Thyroid gland (tissue), 4 donors: Measurements from ENCODE around the gene LRP1-AS. TPM values are rescaled to one million over a fixed set of nuclear protein-coding genes. Genes with fewer than 3 reads are reported as not detected.

Experiments used
- DNase-seq, 2 donors: peaks; one replicate each; pipeline ENCODE4 v3.0.0-alpha.2; 2019
- H3K27ac ChIP-seq, 3 donors: fragments of 200-600 bp; sonication (generic); 1 replicate in 2 of 3; 2 replicates in 1 of 3; pipeline ENCODE4 v1.5.1; 2016 to 2019; ENCODE audit warnings: mild to moderate bottlenecking in 1 of 3, moderate library complexity in 1 of 3
- H3K27me3 ChIP-seq: fragments of 200-600 bp; sonication (generic); one replicate; pipeline ENCODE4 v1.5.1; 2019
- H3K36me3 ChIP-seq, 2 donors: fragments of 200-600 bp; sonication (generic); one replicate each; pipeline ENCODE4 v1.5.1; 2016 to 2019
- H3K4me1 ChIP-seq, 2 donors: fragments of 200-600 bp; sonication (generic); one replicate each; pipeline ENCODE4 v1.5.1; 2017 to 2019
- H3K4me3 ChIP-seq, 3 donors: fragments of 200-600 bp; sonication (generic); replicated peaks in 1 of 3; 1 replicate in 2 of 3; 2 replicates in 1 of 3; pipeline ENCODE4 v1.5.1; 2016; ENCODE audit warnings: mild to moderate bottlenecking in 1 of 3
- H3K9me3 ChIP-seq: fragments of 200-600 bp; sonication (generic); one replicate; pipeline ENCODE4 v1.5.1; 2017
- CTCF ChIP-seq, 6 experiments: fragments of 200-600 bp in 3 of 6; fragments of 450-650 bp in 3 of 6; sonication (generic) in 3 of 6; IDR thresholded peaks; one replicate each; pipeline ENCODE4 v1.5.1; 2016 to 2019; ENCODE audit warnings: antibody characterized with exemption in 6 of 6, mild to moderate bottlenecking in 2 of 6, inconsistent platforms in 1 of 6, moderate library complexity in 1 of 6
- POLR2A ChIP-seq, 2 donors: fragments of 450-650 bp; IDR thresholded peaks; one replicate each; pipeline ENCODE4 v1.6.1; 2017; ENCODE audit warnings: antibody characterized with exemption in 2 of 2, mild to moderate bottlenecking in 2 of 2, moderate library complexity in 1 of 2
- WGBS, 2 donors: methylation state at CpG; one replicate each; pipeline ENCODE4 v1.1.5; 2017; 5-methylcytosine and 5-hydroxymethylcytosine counted together
- intact Hi-C: fragments of 100-400 bp; cut with DNase I; formaldehyde crosslinking; loops from one replicate; pipeline ENCODE4 v1.15.1; 2023
- total RNA-seq, 4 donors: library from RNA; depleted of rRNA; stranded (reverse); fragments of >200 nt; gene quantifications; one replicate each; pipeline ENCODE4 v1.2.3, GENCODE V29; 2016

Gene LRP1-AS
- total RNA-seq = not detected

DNA sequence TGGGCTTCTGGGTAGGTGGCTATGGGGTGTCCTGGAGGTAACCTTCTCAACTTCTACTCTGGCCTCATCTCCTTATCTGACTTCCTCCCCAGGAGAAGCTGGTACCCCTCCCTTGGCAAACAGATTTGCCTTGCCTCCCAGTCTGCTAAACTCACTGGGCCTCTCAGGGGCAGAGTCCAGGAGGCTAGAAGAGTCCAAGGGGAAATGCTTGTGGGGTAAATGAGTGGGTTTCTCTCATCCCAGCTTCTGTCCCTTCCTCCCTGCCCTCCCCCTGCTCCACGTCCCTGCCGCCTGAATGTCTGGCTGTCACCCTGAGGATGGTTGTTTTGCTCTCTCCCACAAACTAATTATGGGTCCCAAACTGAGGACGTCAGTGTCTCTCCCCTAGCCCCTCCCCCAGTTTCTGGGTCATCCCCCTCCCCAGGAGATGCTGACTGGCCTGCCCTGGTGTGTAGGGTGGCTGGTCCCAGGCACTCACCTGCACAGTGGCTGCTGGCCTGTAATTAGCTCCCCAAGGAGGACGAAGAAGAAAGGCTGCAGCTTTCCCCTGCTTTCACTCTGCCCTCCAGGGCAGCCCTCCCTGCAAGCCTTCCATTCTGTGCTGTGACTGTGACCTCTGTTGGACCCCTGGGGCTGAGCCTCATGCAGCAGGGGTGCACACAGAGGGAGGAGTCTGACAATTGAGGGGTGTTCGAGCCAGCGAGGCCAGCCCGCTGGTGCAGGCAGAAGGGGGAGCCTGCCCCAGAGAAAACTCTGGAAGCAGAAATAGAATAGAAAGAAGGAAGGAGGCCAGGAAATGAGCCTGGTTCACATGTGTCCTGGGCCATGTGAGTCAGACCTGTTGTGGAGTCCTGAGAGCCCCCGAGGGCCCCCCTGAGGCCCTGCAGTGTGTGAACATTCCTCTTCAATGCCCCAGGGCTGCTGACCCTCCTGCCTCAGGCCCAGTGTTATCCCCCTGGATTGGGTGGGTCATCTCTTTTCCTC lies at the start of gene LRP1-AS:
LRP1-AS (minus strand) TSS at position 659 of the 984 bp plus-strand sequence.
- no peaks in the 10 kb centered on the region for H3K27me3 ChIP-seq
- H3K4me1 ChIP-seq = peaks cover 0 to 40% of the 10 kb centered on the region in 2 donors
- no peaks in the 10 kb centered on the region for H3K9me3 ChIP-seq
- no peak within 1 kb of the TSS for H3K4me3 ChIP-seq
- peaks cover 4 to 20% of the 10 kb centered on the region in 2 donors for H3K36me3 ChIP-seq
- WGBS, 2 donors = 57 to 77% methylated on average over 8 of the region's 8 CpGs
- no peak for DNase-seq
- intact Hi-C loops = no loop called here
- peak within 1 kb of the TSS in 1 of 3 donors; percentile 46 for H3K27ac ChIP-seq
- no peak for TF ChIP-seq CTCF (IDR thresholded peaks at IDR 0.05)
- no peak for TF ChIP-seq POLR2A (IDR thresholded peaks at IDR 0.05)

DNA sequence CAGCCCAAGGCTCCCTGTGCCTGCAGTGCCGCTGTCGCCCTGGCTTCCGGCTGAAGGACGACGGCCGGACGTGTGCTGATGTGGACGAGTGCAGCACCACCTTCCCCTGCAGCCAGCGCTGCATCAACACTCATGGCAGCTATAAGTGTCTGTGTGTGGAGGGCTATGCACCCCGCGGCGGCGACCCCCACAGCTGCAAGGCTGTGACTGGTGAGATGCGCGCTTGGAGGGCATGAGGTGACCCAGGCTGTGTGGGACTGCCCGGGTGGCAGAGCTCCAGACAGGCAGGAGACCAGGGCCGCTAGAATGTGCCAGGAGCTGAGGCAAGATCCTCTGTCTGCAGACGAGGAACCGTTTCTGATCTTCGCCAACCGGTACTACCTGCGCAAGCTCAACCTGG lies 49.5 kb upstream of the LRP1-AS start:
- Histone ChIP-seq H3K4me1 (no peaks in the 10 kb centered on the region), H3K36me3 (peaks cover 72 to 84% of the 10 kb centered on the region in 2 donors), H3K4me3 (no peak overlapping the region), H3K27me3 (no peaks in the 10 kb centered on the region), H3K27ac (no peak overlapping the region), H3K9me3 (no peaks in the 10 kb centered on the region)
- intact Hi-C loops = no loop called here
- WGBS, 2 donors = 96 to 98% methylated on average over 5 to 22 of the region's 22 CpGs
- TF ChIP-seq CTCF (IDR thresholded peaks at IDR 0.05) = no peak
- TF ChIP-seq POLR2A (IDR thresholded peaks at IDR 0.05) = no peak
- no peak for DNase-seq

- Histone ChIP-seq H3K36me3 (peaks cover 68 to 82% of the 10 kb centered on the region in 2 donors), H3K27ac (no peak overlapping the region), H3K27me3 (no peaks in the 10 kb centered on the region), H3K9me3 (no peaks in the 10 kb centered on the region), H3K4me1 (no peaks in the 10 kb centered on the region), H3K4me3 (no peak overlapping the region)
- DNase-seq = no peak
- WGBS, 2 donors = 69 to 84% methylated on average over 4 of the region's 4 CpGs
- intact Hi-C loops = no loop called here
- no peak for TF ChIP-seq POLR2A (IDR thresholded peaks at IDR 0.05)
- no peak for TF ChIP-seq CTCF (IDR thresholded peaks at IDR 0.05)
Observed at GRCh38 chr12:57196439-57196838, 49.0 kb upstream of the LRP1-AS start.

DNA sequence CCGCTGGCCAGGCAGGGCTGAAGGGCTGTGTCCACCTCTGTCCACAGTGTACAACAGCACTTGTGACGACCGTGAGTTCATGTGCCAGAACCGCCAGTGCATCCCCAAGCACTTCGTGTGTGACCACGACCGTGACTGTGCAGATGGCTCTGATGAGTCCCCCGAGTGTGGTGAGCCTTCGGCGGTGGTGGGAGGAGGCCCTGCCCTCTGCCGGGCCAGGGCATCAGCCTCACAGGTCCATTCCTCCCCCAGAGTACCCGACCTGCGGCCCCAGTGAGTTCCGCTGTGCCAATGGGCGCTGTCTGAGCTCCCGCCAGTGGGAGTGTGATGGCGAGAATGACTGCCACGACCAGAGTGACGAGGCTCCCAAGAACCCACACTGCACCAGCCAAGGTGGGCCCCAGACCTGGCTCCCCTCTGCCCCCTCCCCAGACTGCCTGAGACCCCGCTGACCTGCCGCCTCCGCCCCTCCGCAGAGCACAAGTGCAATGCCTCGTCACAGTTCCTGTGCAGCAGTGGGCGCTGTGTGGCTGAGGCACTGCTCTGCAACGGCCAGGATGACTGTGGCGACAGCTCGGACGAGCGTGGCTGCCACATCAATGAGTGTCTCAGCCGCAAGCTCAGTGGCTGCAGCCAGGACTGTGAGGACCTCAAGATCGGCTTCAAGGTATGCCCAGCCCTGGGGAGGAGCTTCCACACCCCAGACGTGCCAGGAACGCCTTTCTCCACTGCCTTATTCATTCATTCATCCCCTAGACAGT lies 48.4 kb upstream of the LRP1-AS start:
- Histone ChIP-seq H3K36me3 (peaks cover 64 to 82% of the 10 kb centered on the region in 2 donors), H3K9me3 (no peaks in the 10 kb centered on the region), H3K4me1 (peaks cover 2 to 4% of the 10 kb centered on the region in 2 donors), H3K27ac (no peak overlapping the region), H3K27me3 (no peaks in the 10 kb centered on the region), H3K4me3 (no peak overlapping the region)
- TF ChIP-seq CTCF (IDR thresholded peaks at IDR 0.05) (no peak), POLR2A (IDR thresholded peaks at IDR 0.05) (no peak)
- intact Hi-C loops = no loop called here
- WGBS, 2 donors = 88 to 89% methylated on average over 21 to 26 of the region's 34 CpGs
- no peak for DNase-seq
